Panc1 (cell line): ENCODE results near the gene RNMT.

Source experiments
- CTCF ChIP-seq: fragments of 450-650 bp; IDR thresholded peaks from 2 replicates; pipeline ENCODE4 v1.5.1; 2017; ENCODE audit warnings: mild to moderate bottlenecking
- TF ChIP-seq, protein P1 (sequence below), 2 experiments: IDR thresholded peaks; 2 replicates each; pipeline ENCODE4 v1.6.1; 2011 to 2012; ENCODE audit warnings: low read depth in 2 of 2, control low read depth in 1 of 2, low read length in 1 of 2, mild to moderate bottlenecking in 1 of 2, moderate library complexity in 1 of 2; ENCODE audit not compliant: insufficient read depth in 1 of 2

DNA sequence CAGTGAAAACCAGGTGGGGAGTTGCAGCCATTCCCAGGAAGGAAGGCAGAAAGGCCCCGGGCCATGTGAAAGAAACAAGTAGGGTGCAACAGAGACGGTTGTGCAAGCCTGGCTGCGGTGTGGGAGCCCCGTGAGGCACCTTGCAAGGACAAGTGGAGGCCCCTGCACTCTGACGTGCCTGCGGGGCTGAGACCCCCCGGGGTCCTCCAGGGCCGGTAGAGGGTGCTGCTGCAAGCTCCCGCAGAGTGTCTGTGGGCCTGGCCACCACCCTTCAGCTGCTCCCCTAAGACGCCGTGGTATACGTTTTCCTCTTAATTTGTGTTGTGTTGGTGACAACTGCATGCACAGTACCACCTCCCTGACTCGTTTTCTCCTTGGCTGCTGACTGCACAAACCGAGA lies 70.0 kb downstream of the RNMT start:
- no peak for TF ChIP-seq CTCF
- TF ChIP-seq, protein P1, sequence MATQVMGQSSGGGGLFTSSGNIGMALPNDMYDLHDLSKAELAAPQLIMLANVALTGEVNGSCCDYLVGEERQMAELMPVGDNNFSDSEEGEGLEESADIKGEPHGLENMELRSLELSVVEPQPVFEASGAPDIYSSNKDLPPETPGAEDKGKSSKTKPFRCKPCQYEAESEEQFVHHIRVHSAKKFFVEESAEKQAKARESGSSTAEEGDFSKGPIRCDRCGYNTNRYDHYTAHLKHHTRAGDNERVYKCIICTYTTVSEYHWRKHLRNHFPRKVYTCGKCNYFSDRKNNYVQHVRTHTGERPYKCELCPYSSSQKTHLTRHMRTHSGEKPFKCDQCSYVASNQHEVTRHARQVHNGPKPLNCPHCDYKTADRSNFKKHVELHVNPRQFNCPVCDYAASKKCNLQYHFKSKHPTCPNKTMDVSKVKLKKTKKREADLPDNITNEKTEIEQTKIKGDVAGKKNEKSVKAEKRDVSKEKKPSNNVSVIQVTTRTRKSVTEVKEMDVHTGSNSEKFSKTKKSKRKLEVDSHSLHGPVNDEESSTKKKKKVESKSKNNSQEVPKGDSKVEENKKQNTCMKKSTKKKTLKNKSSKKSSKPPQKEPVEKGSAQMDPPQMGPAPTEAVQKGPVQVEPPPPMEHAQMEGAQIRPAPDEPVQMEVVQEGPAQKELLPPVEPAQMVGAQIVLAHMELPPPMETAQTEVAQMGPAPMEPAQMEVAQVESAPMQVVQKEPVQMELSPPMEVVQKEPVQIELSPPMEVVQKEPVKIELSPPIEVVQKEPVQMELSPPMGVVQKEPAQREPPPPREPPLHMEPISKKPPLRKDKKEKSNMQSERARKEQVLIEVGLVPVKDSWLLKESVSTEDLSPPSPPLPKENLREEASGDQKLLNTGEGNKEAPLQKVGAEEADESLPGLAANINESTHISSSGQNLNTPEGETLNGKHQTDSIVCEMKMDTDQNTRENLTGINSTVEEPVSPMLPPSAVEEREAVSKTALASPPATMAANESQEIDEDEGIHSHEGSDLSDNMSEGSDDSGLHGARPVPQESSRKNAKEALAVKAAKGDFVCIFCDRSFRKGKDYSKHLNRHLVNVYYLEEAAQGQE (IDR thresholded peaks at IDR 0.05; ENCODE audit: insufficient read depth in 1 of 2, low read depth in 2 of 2, low read length in 1 of 2), result no peak
